Measurements from ENCODE around the gene EPHA4. TPM values are rescaled to one million over a fixed set of nuclear protein-coding genes. Genes with fewer than 3 reads are reported as not detected.

Gene EPHA4
- total and polyA plus RNA-seq, 2 donors (not counting 1 experiment from before 2014, with no cell fraction given), result 10.7 to 54.9 TPM

- CTCF ChIA-PET, result no interaction called here
- POLR2A ChIA-PET, result no interaction called here
- intact Hi-C loops (cut with micrococcal nuclease), result no loop called here
- H3K9ac ChIP-seq (ENCODE audit: low read length), result no peak overlapping the region
- whole genome bisulfite sequencing (ENCODE audit: insufficient coverage), result no CpG with 5 or more reads among the region's 1 CpG
- H3K27me3 ChIP-seq (replicated peaks in 1 of 4; ENCODE audit: control extremely low read depth in 1 of 4, control insufficient read depth in 3 of 4, insufficient read depth in 4 of 4, low read length in 3 of 4), result peaks cover 0 to 19% (median 4%) of the 10 kb centered on the region in 4 experiments
- H3K9me3 Mint-ChIP-seq (ENCODE audit: insufficient read depth), result no peaks in the 10 kb centered on the region
- no peaks in the 10 kb centered on the region for H3K36me3 ChIP-seq (replicated peaks in 1 of 2; ENCODE audit: control extremely low read depth in 1 of 2, control insufficient read depth in 1 of 2, extremely low read depth in 1 of 2, insufficient read depth in 2 of 2, low read length in 1 of 2)
- H3K4me3 Mint-ChIP-seq, result no peak overlapping the region
- ATAC-seq (ENCODE audit: low read depth), result no peak
- no peak overlapping the region for H2AFZ ChIP-seq (ENCODE audit: insufficient read depth, low read depth, low read length, poor library complexity, severe bottlenecking)
- no peak for DNase-seq
- H4K20me1 ChIP-seq (ENCODE audit: control insufficient read depth, insufficient read depth, low read length, poor library complexity, severe bottlenecking), result no peaks in the 10 kb centered on the region
- no peaks in the 10 kb centered on the region for H3K4me1 ChIP-seq (ENCODE audit: control insufficient read depth in 2 of 2, insufficient read depth in 2 of 2, low read length in 2 of 2)
- TF ChIP-seq EZH2 (IDR thresholded peaks at IDR 0.05; ENCODE audit: borderline replicate concordance, insufficient read depth, low read depth, low read length, poor library complexity, severe bottlenecking) (no peak), CTCF (IDR thresholded peaks at IDR 0.05) (no peak)
- H3K27me3 Mint-ChIP-seq, result peaks cover 43% of the 10 kb centered on the region
- no peak overlapping the region for H3K4me2 ChIP-seq (replicated peaks; ENCODE audit: low read depth, low read length, poor library complexity, severe bottlenecking)
- H3K9me3 ChIP-seq (ENCODE audit: control extremely low read depth in 1 of 3, control insufficient read depth in 2 of 3, insufficient read depth in 1 of 3, low read length in 2 of 3), result no peaks in the 10 kb centered on the region
- no peaks in the 10 kb centered on the region for H3K79me2 ChIP-seq (ENCODE audit: control insufficient read depth, insufficient read depth, low read length)
- no peak overlapping the region for H3K4me3 ChIP-seq (ENCODE audit: control extremely low read depth in 1 of 5, extremely low read depth in 1 of 5, insufficient read depth in 1 of 5, low read depth in 2 of 5, low read length in 4 of 5)
- H3K4me1 Mint-ChIP-seq, result no peaks in the 10 kb centered on the region
- H3K27ac Mint-ChIP-seq, result no peak overlapping the region
- no peak overlapping the region for H3K27ac ChIP-seq (ENCODE audit: low read length in 2 of 2)
Observed at GRCh38 chr2:221581986-221582385, 9.9 kb upstream of the EPHA4 start.

GRCh38 chr2:221574231-221574570, 2.1 kb upstream of the EPHA4 start:
- intact Hi-C loops (cut with micrococcal nuclease), result loop anchor here (5.0 kb wide), 1 partner anchor 107 kb away; no protein-coding TSS in a partner anchor
- no peaks in the 10 kb centered on the region for H3K9me3 ChIP-seq (ENCODE audit: control extremely low read depth in 1 of 3, control insufficient read depth in 2 of 3, insufficient read depth in 1 of 3, low read length in 2 of 3)
- H3K27ac ChIP-seq (ENCODE audit: low read length in 2 of 2), result no peak overlapping the region
- H3K9ac ChIP-seq (ENCODE audit: low read length), result no peak overlapping the region
- ATAC-seq (ENCODE audit: low read depth) (no peak), DNase-seq (no peak)
- H3K36me3 ChIP-seq (replicated peaks in 1 of 2; ENCODE audit: control extremely low read depth in 1 of 2, control insufficient read depth in 1 of 2, extremely low read depth in 1 of 2, insufficient read depth in 2 of 2, low read length in 1 of 2), result no peaks in the 10 kb centered on the region
- H3K4me1 Mint-ChIP-seq, result peaks cover 34% of the 10 kb centered on the region
- H3K27ac Mint-ChIP-seq, result no peak overlapping the region
- H3K4me1 ChIP-seq (ENCODE audit: control insufficient read depth in 2 of 2, insufficient read depth in 2 of 2, low read length in 2 of 2), result peaks cover 21 to 40% of the 10 kb centered on the region in 2 donors
- 6% methylated on average over 4 of the region's 7 CpGs for WGBS (ENCODE audit: insufficient coverage)
- POLR2A ChIA-PET, result interaction anchor here (2.0 kb wide), 1 partner anchor 56 kb away, joined by 5 read pairs; no protein-coding TSS in a partner anchor
- peak overlapping the region; percentile 98 for H2AFZ ChIP-seq (ENCODE audit: insufficient read depth, low read depth, low read length, poor library complexity, severe bottlenecking)
- H3K4me2 ChIP-seq (replicated peaks; ENCODE audit: low read depth, low read length, poor library complexity, severe bottlenecking), result peak overlapping the region; percentile 99
- H3K79me2 ChIP-seq (ENCODE audit: control insufficient read depth, insufficient read depth, low read length), result peaks cover 26% of the 10 kb centered on the region
- H3K9me3 Mint-ChIP-seq (ENCODE audit: insufficient read depth), result no peaks in the 10 kb centered on the region
- TF ChIP-seq EZH2 (IDR thresholded peaks at IDR 0.05; ENCODE audit: borderline replicate concordance, insufficient read depth, low read depth, low read length, poor library complexity, severe bottlenecking), result no peak
- no peak for TF ChIP-seq CTCF (IDR thresholded peaks at IDR 0.05)
- H3K4me3 ChIP-seq (ENCODE audit: control extremely low read depth in 1 of 5, extremely low read depth in 1 of 5, insufficient read depth in 1 of 5, low read depth in 2 of 5, low read length in 4 of 5), result peak overlapping the region in 3 of 5 experiments; percentile 73 to 97 (median 92)
- H3K4me3 Mint-ChIP-seq, result peak overlapping the region; percentile 94
- peaks cover 0 to 44% (median 30%) of the 10 kb centered on the region in 4 experiments for H3K27me3 ChIP-seq (replicated peaks in 1 of 4; ENCODE audit: control extremely low read depth in 1 of 4, control insufficient read depth in 3 of 4, insufficient read depth in 4 of 4, low read length in 3 of 4)
- H3K27me3 Mint-ChIP-seq, result peaks cover 55% of the 10 kb centered on the region
- CTCF ChIA-PET, result interaction anchor here (0.6 to 3.7 kb wide), 27 partner anchors 8 to 1876 kb away, joined by 3 to 32 read pairs (median 5); no protein-coding TSS in a partner anchor
- H4K20me1 ChIP-seq (ENCODE audit: control insufficient read depth, insufficient read depth, low read length, poor library complexity, severe bottlenecking), result no peaks in the 10 kb centered on the region
